Activated CD8-positive, alpha-beta T cell treated with anti-CD3 and anti-CD28 coated beads, Interleukin-2, amount 10 ng/mL, durations not matched to agents 7 days and 5 days (primary cell): Measurements from ENCODE around the gene JAKMIP1. TPM values are rescaled to one million over a fixed set of nuclear protein-coding genes. Genes with fewer than 3 reads are reported as not detected.
"Not testable (repeated sequence)": the region's sequence is repeated elsewhere in the genome, so short reads cannot be mapped to it uniquely, and the experiment has no call there.

Source experiments
- ATAC-seq: fragments of 150-1000 bp; cut with Tn5 transposase; one replicate; pipeline ENCODE4 v1.10.0; 2021; ENCODE audit warnings: moderate library complexity
- CTCF ChIA-PET: fragments of 350-600 bp; sonication (Branson Sonifier 250); formaldehyde crosslinking; loops from one replicate; lab custom pipeline; 2021; ENCODE audit warnings: antibody characterized with exemption; lab: Charles Lee
- POLR2A ChIA-PET: fragments of 350-600 bp; sonication (Branson Sonifier 250); formaldehyde crosslinking; loops from one replicate; lab custom pipeline; 2021; ENCODE audit warnings: antibody characterized with exemption; lab: Charles Lee
- DNase-seq: peaks from one replicate; pipeline ENCODE4 v3.0.0-alpha.2; 2020
- H3K27ac Mint-ChIP-seq: one replicate; pipeline ENCODE4 v1.8.0; 2021; ENCODE audit warnings: mild to moderate bottlenecking, mixed read lengths
- H3K27me3 Mint-ChIP-seq: one replicate; pipeline ENCODE4 v1.8.0; 2021; ENCODE audit warnings: low read depth, mixed read lengths
- H3K36me3 Mint-ChIP-seq: one replicate; pipeline ENCODE4 v1.8.0; 2021; ENCODE audit warnings: low read depth, mixed read lengths
- H3K4me1 Mint-ChIP-seq: one replicate; pipeline ENCODE4 v1.8.0; 2021; ENCODE audit warnings: low read depth, mixed read lengths
- H3K4me3 Mint-ChIP-seq: one replicate; pipeline ENCODE4 v1.8.0; 2021; ENCODE audit warnings: mild to moderate bottlenecking, mixed read lengths
- H3K9me3 Mint-ChIP-seq: one replicate; pipeline ENCODE4 v1.8.0; 2022; ENCODE audit warnings: mixed read lengths; ENCODE audit not compliant: insufficient read depth
- total RNA-seq, 2 experiments: library from RNA; stranded (reverse); gene quantifications; one replicate each; pipeline ENCODE4 v1.2.3, GENCODE V29; 2021

Gene JAKMIP1
- total RNA-seq, 2 experiments from 2014 or later = 9.3 to 9.6 TPM

DNA sequence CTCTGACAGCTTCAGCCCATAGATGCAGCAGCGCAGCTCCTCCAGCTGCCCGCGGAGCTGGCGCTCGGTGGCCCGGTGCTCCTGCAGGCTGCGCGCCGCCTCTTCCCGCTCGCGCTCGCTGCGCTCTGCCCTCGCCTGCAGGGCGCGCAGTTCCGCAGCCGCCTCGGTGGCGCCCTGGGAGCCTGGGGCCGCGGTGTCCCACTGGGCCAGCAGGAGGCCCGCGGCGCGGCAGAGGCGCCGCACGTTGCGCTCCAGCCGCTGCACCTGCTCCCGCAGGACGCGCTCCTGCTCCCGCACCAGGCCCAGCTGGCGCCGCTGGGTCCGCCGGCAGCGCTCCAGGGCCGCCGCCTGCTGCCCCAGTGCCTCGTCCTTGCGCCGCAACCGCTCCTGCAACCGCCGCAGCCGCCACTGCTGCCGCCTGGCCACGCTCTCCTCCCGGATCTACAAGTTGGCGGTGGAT, 192.2 kb downstream of the JAKMIP1 start:
- H3K4me1 Mint-ChIP-seq = peaks cover 4% of the 10 kb centered on the region
- H3K27me3 Mint-ChIP-seq = peaks cover 23% of the 10 kb centered on the region
- no peak overlapping the region for H3K4me3 Mint-ChIP-seq
- ATAC-seq (no peak), DNase-seq (no peak)
- CTCF ChIA-PET = no interaction called here
- POLR2A ChIA-PET = no interaction called here
- H3K36me3 Mint-ChIP-seq = no peaks in the 10 kb centered on the region
- H3K9me3 Mint-ChIP-seq = no peaks in the 10 kb centered on the region
- no peak overlapping the region for H3K27ac Mint-ChIP-seq

DNA sequence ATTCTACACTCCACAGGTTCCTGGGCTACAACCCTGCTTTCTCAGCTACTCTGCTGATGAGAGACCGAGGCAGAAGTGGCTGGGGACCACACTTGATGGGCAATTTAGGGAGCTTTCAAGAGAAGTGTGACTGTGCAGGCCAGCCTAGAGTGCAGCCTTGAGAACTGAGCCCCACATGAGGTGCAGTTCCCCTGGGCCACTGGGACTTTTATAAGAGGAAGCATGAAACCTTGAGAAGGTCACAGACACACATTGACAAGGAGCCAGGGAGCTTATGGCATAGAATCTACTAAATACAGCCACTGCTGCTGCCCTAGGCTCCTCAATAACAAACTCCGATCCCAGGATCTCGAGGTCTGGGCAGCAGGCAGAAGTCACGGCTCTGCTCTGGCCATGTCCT, 195.2 kb downstream of the JAKMIP1 start:
- no peak for DNase-seq
- Mint-ChIP-seq H3K36me3 (no peaks in the 10 kb centered on the region), H3K4me1 (no peaks in the 10 kb centered on the region), H3K27me3 (peaks cover 18% of the 10 kb centered on the region), H3K27ac (no peak overlapping the region), H3K9me3 (no peaks in the 10 kb centered on the region), H3K4me3 (no peak overlapping the region)
- no peak for ATAC-seq
- ChIA-PET POLR2A (no interaction called here), CTCF (interaction anchor here (0.5 to 0.9 kb wide), 2 partner anchors 322 to 1518 kb away, joined by 3 to 4 read pairs; no protein-coding TSS in a partner anchor)

DNA sequence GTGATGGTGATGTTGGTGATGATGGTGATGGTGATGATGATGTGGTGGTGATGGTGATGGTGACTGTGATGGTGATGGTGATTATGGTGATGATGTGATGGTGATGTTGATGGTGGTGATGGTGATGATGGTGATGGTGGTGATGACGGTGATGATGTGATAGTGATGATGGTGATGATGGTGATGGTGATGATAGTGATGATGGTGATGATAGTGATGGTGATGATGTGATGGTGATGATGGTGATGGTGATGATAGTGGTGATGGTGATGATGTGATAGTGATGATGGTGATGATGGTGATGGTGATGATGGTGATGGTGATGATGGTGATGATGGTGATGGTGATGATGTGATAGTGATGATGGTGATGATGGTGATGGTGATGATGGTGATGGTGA, 196.9 kb downstream of the JAKMIP1 start:
- H3K4me1 Mint-ChIP-seq, POLR2A ChIA-PET, H3K27ac Mint-ChIP-seq, H3K36me3 Mint-ChIP-seq, DNase-seq, H3K4me3 Mint-ChIP-seq, CTCF ChIA-PET, H3K9me3 Mint-ChIP-seq, ATAC-seq: not testable (repeated sequence)
- peaks cover 10% of the 10 kb centered on the region for H3K27me3 Mint-ChIP-seq

DNA sequence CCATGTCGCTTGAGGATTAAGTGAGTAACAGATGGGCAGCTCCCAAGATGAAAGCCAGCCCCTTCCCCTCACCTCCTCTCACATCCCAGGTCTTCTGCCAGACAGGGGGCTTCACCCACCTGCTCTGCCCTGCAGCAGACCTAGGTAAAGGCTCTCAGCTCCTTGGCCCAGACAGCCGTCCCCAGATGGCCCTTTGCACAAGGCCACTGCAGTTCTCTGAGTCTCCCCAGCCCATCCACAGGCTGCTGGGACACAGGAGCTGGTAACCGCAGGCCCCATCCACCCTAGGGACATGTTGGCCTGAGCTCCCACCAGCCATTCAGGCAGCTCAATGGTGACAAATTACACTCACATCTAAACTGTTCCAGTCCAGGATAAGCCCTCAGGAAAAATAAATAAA, 197.4 kb downstream of the JAKMIP1 start:
- ATAC-seq (no peak), DNase-seq (no peak)
- ChIA-PET POLR2A (no interaction called here), CTCF (no interaction called here)
- no peaks in the 10 kb centered on the region for H3K9me3 Mint-ChIP-seq
- H3K4me1 Mint-ChIP-seq = no peaks in the 10 kb centered on the region
- H3K4me3 Mint-ChIP-seq = no peak overlapping the region
- H3K27me3 Mint-ChIP-seq = peaks cover 8% of the 10 kb centered on the region
- no peak overlapping the region for H3K27ac Mint-ChIP-seq
- no peaks in the 10 kb centered on the region for H3K36me3 Mint-ChIP-seq

DNA sequence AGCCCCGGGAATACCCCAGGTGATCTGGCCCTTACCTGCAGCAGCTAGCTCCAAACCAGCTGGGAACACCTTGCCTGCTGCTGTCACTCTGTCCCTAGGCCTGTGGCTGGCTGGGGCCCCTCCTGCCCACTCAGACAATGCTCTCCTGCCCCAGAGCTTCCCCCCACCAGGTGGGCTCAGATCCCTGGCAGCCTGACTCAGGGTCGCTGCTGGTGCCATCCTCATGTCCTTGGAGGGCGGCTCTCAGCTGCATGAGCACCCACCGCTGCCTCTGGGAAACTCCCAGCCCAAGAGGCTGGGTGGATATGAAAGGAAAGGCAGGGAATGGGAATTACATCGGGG, 197.9 kb downstream of the JAKMIP1 start:
- H3K36me3 Mint-ChIP-seq = no peaks in the 10 kb centered on the region
- H3K4me1 Mint-ChIP-seq = no peaks in the 10 kb centered on the region
- H3K9me3 Mint-ChIP-seq = no peaks in the 10 kb centered on the region
- H3K27ac Mint-ChIP-seq = no peak overlapping the region
- H3K27me3 Mint-ChIP-seq = peaks cover 7% of the 10 kb centered on the region
- ChIA-PET POLR2A (no interaction called here), CTCF (no interaction called here)
- no peak for ATAC-seq
- DNase-seq = no peak
- no peak overlapping the region for H3K4me3 Mint-ChIP-seq

DNA sequence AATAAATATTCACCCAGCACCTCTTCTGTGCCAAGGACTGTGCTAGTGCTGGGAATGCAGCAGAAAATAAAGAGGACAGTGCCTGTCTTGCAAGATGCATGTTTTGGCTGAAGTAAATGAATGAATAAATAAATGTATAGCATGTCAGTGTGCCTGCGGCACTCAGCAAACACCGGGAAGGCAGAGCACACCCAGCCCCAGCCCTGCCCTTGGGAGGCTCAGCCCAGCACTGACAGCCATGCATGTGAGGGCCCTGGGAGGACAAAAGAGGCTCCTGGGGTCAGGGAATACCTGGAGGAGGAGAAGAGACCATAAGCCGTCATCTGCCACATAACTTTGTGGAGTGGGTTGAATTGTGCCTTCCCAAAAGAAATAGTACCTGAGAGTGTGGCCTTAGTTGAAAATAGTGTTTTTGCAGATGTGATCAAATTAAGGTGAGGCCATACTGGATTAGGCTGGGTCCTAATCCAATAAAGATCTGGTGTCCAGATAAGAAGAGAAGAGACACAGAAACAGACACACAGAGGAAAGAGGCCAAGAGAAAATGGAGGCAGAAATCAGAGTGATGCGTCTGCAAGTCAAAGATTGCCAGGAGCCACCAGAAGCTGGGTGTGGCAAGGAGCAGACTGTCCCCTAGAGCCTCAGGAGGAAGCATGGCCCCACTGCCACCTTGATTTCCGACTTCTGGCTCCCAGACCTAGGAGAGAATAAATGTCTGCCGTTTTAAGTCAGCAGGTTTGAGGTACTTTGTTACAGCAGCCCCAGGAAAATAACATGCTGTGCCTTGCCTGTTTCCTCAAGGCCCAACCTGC, 198.5 kb downstream of the JAKMIP1 start:
- no peaks in the 10 kb centered on the region for H3K9me3 Mint-ChIP-seq
- H3K27me3 Mint-ChIP-seq = peaks cover 4% of the 10 kb centered on the region
- no peaks in the 10 kb centered on the region for H3K4me1 Mint-ChIP-seq
- POLR2A ChIA-PET = no interaction called here
- ATAC-seq (no peak), DNase-seq (no peak)
- H3K36me3 Mint-ChIP-seq = no peaks in the 10 kb centered on the region
- CTCF ChIA-PET = no interaction called here
- H3K27ac Mint-ChIP-seq = no peak overlapping the region
- H3K4me3 Mint-ChIP-seq = no peak overlapping the region

DNA sequence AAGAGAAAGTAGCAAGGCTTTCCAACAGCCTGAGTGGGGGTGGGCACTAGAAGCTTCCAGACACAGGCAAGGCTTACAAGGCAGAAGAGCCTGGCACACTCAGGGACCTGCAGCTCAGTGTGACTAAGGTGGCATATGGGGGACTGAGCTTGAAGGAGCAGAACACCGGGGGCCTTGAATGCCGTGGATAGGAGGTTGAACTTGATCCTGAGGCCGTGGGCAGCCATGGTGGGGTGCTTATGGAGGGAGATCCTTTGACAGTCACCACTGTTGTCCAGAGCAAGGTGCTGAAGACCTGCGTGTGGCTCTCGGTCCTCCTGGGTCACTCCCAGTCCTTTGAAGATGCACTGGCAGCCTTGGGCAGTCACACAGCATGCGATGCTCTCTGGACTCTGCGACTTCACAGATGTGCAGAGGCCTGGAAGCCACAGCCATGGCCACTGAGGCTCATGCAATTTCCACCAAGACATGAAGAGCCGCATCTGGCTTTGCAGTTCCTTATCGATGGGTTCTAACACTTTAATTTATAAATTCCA, 200.5 kb downstream of the JAKMIP1 start:
- Mint-ChIP-seq H3K27me3 (no peaks in the 10 kb centered on the region), H3K4me3 (no peak overlapping the region)

DNA sequence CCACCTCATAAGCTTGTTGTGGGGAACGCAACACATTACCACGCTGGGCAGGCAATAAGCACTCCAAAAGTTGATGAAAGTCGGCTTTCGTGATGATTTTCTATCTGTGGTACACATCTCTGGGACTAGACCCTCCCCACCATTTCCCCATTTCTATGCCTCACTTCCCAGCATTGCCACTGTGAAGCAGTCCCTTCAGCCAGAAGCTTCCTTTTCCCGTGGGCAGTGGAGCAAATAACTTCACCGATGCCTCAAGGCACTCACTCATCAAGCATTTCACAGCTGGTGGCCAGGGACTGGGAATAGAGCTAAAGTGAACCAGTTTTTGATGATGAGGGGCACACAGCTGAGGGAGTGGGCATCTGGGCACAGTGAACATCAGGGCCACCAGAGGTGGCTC, 201.0 kb downstream of the JAKMIP1 start:
- no peaks in the 10 kb centered on the region for H3K9me3 Mint-ChIP-seq
- DNase-seq (no peak), ATAC-seq (no peak)
- H3K27me3 Mint-ChIP-seq = no peaks in the 10 kb centered on the region
- ChIA-PET CTCF (interaction anchor here (0.6 to 3.7 kb wide), 6 partner anchors 12 to 252 kb away, joined by 3 to 27 read pairs (median 5); partner anchors contain the start of gene C4orf50), POLR2A (no interaction called here)
- no peak overlapping the region for H3K4me3 Mint-ChIP-seq
- H3K36me3 Mint-ChIP-seq = no peaks in the 10 kb centered on the region
- H3K4me1 Mint-ChIP-seq = peaks cover 7% of the 10 kb centered on the region
- no peak overlapping the region for H3K27ac Mint-ChIP-seq

More for the DNA sequence above, 200.5 kb downstream of the JAKMIP1 start:
- H3K27ac Mint-ChIP-seq = no peak overlapping the region
- H3K9me3 Mint-ChIP-seq = no peaks in the 10 kb centered on the region
- DNase-seq = no peak
- peaks cover 7% of the 10 kb centered on the region for H3K4me1 Mint-ChIP-seq
- CTCF ChIA-PET = interaction anchor here (0.6 to 3.7 kb wide), 2 partner anchors 12 to 18 kb away, joined by 3 to 27 read pairs; partner anchors contain the start of gene C4orf50
- H3K36me3 Mint-ChIP-seq = no peaks in the 10 kb centered on the region
- no peak for ATAC-seq
- POLR2A ChIA-PET = no interaction called here

DNA sequence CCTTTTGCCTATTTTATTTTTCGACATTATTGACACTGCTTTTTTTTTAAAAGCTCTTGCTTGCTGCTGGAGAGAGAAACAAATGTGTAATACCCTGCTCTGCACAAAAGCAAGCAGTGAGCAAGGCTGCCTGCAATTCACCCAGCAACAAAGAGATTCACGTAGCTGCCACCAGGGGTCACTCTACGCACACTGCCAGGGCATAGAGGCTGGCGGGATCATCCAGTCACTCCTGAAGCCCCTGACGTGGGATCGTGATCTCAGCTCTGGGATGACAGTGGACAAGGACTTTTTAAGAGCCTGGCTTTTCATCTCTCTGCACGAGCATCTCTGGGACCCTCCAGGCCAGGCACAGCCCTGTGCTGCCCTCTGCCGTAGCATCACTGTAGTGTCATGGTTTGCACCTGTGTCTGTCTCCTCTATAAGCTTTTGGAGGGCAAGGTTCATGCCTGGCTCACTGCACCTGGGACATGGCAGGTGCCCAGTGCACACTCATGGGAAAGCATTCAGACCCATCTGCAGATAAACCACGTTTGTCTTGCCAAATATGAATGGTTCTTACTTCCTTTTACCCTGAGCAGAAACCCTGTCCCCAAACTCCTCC, 201.9 kb downstream of the JAKMIP1 start:
- no peak overlapping the region for H3K27ac Mint-ChIP-seq
- peaks cover 7% of the 10 kb centered on the region for H3K4me1 Mint-ChIP-seq
- peak; percentile 71 for ATAC-seq
- no peaks in the 10 kb centered on the region for H3K9me3 Mint-ChIP-seq
- DNase-seq = peak; percentile 65
- no peak overlapping the region for H3K4me3 Mint-ChIP-seq
- H3K27me3 Mint-ChIP-seq = no peaks in the 10 kb centered on the region
- POLR2A ChIA-PET = interaction anchor here (1.1 kb wide), 1 partner anchor 202 kb away, joined by 4 read pairs; the partner anchor contains the start of gene JAKMIP1
- H3K36me3 Mint-ChIP-seq = no peaks in the 10 kb centered on the region
- CTCF ChIA-PET = interaction anchor here (0.6 to 3.7 kb wide), 39 partner anchors 8 to 1941 kb away, joined by 3 to 27 read pairs (median 4); partner anchors contain the start of genes AFAP1 and JAKMIP1

DNA sequence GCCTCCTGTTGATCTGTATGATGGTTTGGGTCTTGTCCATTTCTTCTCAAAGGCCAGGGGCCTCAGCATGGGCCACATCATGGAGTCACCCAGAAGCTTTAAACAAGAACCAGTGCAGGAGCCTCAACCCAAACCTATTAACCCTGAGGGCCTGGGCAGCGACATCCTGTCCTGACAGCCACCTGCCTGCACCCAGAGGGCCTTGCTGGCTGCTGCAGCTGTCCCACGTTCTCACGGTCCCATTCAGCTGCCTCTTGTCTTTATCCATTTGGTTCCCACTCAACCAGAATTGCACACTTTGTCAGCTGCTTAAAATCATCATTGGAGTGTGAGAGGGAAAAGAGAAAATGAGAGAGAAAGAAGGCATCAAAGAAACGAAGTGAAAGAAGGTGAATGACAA, 203.7 kb downstream of the JAKMIP1 start:
- no peak for DNase-seq
- Mint-ChIP-seq H3K4me1 (peaks cover 7% of the 10 kb centered on the region), H3K27me3 (no peaks in the 10 kb centered on the region), H3K9me3 (no peaks in the 10 kb centered on the region), H3K4me3 (no peak overlapping the region), H3K27ac (no peak overlapping the region), H3K36me3 (no peaks in the 10 kb centered on the region)
- ATAC-seq = no peak
- ChIA-PET CTCF (interaction anchor here (2.8 to 3.7 kb wide), 2 partner anchors 15 to 334 kb away, joined by 23 to 27 read pairs; no protein-coding TSS in a partner anchor), POLR2A (no interaction called here)

DNA sequence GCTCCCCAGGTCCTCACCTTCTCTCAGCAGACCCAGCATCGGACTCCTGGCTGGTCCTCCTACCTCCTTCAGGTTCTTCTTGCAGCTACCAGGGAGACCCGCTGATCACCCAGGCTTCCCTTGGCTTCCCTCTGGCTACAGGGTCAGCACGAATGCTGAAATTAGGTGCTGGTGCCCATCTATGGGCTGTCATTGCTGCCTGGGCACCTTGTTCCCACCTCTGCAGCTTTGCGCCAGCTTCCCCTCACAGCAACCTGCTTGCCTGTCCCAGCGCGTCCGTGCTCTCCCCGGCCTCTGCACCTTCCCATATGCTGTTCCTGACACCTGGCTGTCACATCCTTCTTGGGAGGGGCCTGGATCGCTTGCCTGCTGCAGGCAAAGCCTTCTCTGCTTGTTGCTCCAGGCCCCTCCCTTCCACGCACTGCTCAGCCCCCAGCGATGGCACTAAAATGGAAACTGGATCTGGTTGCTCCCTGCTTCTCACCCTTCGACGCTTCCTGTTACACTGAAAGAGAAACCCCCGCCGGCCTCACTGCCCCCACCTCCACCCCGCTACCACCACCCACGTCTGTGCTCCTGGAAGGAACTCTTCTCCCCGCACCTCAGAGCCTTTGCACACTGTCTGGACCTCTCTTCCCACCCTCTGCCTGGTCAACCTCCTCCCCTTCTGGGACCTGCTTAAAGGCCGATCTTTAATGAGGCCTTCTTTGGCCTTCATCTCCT, 204.3 kb downstream of the JAKMIP1 start:
- Mint-ChIP-seq H3K27ac (no peak overlapping the region), H3K36me3 (no peaks in the 10 kb centered on the region), H3K9me3 (no peaks in the 10 kb centered on the region), H3K4me1 (peaks cover 7% of the 10 kb centered on the region), H3K27me3 (no peaks in the 10 kb centered on the region), H3K4me3 (no peak overlapping the region)
- POLR2A ChIA-PET = no interaction called here
- DNase-seq (no peak), ATAC-seq (no peak)
- CTCF ChIA-PET = interaction anchor here (2.8 to 3.7 kb wide), 2 partner anchors 15 to 335 kb away, joined by 23 to 27 read pairs; no protein-coding TSS in a partner anchor
